ENCODE measurements around the gene ELOVL2.

GRCh38 chr6:10961837-10962236 is 82.3 kb downstream of the ELOVL2 start:
- no peak for TF ChIP-seq CTCF (IDR thresholded peaks at IDR 0.05)
- TF ChIP-seq POLR2A (IDR thresholded peaks at IDR 0.05): no peak

Data from stomach (tissue), 4 donors.